Measurements from ENCODE around the gene EIPR1.
"Not testable (repeated sequence)": the region's sequence is repeated elsewhere in the genome, so short reads cannot be mapped to it uniquely, and the experiment has no call there.

The EIPR1 gene

GRCh38 chr2:3301001-3301400, 76.6 kb downstream of the EIPR1 start:
- DNase-seq, result no peak

GRCh38 chr2:3300224-3300995, 77.2 kb downstream of the EIPR1 start:
- no peak for DNase-seq

DNA sequence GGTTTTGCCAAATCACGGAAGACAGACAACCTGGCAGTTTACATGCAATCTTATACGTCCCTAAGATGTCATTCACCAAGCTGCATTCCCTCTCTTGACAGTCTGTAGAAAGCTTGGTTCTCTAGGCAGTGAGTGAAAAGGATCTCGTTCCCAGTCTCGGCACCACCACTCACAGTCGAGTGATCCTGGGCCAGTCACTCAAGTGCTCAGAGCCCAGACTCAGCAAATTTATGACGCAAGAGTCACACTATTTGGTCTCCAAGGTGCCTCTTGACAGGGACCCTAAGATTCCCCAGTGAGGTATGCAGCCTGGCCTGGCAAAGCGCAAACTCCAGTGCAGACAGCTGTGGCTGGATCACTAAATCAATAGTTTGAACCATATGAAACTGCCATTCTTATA, 77.9 kb downstream of the EIPR1 start:
- DNase-seq, result no peak

DNA sequence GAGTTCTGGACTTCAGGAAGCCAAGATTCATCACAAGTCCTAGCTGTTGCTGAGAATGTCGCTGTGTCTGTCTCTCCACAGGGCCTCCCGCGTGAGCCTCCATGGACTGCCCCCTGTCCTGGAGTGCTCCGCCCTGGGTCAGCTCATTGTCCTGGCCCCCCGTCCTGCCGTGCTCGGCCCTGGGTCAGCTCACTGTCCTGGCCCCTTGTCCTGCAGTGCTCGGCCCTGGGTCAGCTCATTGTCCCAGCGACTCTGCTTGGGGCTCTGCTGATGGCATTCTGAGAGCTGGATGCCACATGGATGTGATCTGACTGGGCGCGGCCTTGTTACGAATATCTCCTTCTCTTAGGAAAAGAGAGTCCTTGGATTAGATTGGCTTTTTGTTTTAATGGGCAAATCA, 78.5 kb downstream of the EIPR1 start:
- no peak for DNase-seq

DNA sequence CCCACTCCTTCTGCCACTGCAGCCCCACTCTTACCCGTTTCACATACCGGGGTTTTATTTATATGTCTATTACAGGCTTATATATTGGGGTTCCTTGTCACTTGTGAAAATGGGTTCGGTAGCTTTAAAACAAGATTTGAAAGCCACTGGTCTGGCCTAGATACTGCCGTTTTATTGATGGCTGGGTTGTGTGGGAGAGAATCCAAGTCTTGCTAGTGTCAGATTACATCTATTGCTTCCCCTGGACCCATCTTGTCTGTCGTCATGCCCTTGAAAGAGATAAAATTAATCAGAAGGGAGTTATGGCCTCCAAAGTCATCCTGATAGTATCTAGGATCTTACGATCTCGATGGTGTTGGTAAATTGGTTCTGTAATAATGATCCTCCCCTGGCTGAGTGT, 79.4 kb downstream of the EIPR1 start:
- DNase-seq, result no peak

- no peak for DNase-seq
These were observed 80.1 kb downstream of the EIPR1 start for GRCh38 chr2:3297523-3297922.

DNA sequence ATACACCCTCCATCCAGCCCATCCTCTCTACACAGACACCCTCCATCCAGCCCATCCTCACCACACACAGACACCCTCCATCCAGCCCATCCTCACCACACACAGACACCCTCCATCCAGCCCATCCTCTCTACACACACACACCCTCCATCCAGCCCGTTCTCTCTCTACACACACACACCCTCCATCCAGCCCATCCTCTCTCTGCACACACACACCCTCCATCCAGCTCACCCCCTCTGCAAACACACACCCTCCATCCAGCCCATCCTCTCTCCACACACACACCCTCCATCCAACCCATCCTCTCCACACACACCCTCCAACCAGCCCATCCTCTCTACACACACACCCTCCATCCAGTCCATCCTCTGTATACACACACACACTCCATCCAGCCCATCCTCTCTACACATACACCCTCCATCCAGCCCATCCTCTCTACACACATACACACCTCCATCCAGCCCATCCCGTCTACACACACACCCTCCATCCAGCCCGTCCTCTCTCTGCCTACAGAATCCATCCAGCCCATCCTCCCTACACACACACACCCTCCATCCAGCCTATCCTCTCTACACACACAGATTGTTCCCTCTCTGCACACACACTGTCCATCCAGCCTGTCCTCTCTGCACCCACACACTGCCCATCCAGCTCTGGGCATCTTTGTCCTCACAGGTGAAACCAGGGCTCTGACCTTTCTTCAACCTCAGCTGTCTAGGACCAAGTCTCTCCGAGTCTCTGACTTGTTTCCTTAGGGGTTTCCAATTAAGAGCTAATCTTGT, 81.2 kb downstream of the EIPR1 start:
- no peak for DNase-seq

DNA sequence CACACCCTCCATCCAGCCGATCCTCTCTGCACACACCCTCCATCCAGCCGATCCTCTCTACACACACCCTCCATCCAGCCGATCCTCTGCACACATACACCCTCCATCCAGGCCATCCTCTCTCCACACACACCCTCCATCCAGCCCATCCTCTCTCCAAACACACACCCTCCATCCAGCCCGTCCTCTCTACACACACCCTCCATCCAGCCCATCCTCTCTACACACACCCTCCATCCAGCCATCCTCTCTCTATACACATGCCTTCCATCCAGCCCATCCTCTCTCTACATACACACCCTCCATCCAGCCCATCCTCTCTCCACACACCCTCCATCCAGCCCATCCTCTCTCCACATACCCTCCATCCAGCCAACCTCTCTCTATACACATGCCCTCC, 83.1 kb downstream of the EIPR1 start:
- no peak for DNase-seq

DNA sequence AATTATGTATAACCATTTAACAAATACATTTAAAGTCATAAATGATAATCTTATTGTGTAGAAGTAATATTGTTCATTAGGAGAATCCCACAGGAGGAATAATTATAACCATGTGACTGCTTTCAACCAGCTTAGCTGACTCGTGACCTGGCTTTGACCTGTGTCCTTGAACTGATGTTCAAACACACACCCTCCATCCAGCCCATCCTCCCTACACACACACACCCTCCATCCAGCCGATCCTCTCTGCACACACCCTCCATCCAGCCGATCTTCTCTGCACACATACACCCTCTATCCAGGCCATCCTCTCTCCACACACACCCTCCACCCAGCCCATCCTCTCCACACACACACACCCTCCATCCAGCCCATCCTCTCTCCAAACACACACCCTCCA, 83.5 kb downstream of the EIPR1 start:
- DNase-seq, result no peak

- DNase-seq, result no peak
These were observed 84.4 kb downstream of the EIPR1 start for GRCh38 chr2:3293221-3293620.

DNA sequence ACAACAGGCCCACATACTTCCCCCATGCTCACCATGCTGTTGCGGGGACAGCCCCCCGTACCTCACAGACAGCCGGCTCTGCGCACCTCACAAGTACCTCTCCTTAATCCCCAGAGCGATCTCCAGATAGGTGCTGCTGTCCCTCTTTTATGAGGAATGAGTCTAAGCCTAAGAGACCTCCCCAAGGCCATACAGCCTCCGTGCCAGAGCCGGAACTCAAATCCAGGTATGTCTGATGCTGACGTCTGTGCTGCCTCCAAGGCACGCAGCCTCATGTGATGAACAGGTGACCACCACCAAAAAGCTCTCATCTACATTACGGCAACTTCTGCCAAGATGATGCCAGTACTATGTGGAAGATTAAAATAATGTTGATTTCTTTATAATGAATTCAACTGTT, 85.2 kb downstream of the EIPR1 start:
- DNase-seq, result no peak

- DNase-seq, result no peak
These were observed 85.9 kb downstream of the EIPR1 start for GRCh38 chr2:3291750-3292149.

GRCh38 chr2:3291113-3291512, 86.5 kb downstream of the EIPR1 start:
- no peak for DNase-seq

GRCh38 chr2:3290655-3291054, 87.0 kb downstream of the EIPR1 start:
- DNase-seq, result no peak

DNA sequence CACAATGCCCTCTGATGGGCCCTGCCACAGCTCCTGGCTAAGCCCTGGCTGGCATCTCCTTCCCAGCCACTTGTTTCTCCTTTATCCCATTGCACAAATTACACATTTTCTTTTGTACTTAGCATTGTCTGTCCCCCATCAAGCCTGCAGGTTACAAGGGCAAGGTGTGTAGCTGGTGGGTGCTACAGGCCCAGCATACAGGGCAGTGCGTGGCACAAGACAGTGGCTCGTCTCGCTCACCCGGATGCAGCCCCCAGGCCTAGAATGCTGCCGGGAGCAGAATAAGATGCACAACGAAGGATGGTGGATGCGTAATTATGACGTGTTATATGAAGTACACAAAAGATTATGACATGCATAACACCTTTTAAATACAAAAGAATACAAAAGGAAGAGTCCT, 87.6 kb downstream of the EIPR1 start:
- no peak for DNase-seq

GRCh38 chr2:3289526-3289925, 88.1 kb downstream of the EIPR1 start:
- DNase-seq, result no peak

DNA sequence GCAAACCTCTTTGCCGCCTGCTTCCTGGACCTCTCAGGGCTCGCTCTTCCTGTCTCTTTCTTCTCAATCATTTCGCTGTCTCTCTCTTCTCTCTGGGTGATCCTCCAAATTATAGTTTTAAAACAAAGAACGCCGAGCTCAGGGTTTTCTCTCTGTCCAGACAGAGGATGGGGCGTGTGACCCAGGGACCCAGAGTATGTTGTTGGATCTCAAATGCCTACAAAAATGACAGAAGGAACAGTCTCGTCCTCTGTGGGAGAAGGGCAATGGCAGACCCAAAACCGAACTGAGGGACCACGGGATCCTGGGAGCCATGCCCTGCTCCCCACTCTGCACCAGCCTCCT, 88.5 kb downstream of the EIPR1 start:
- DNase-seq, result no peak

GRCh38 chr2:3288470-3289170, 89.0 kb downstream of the EIPR1 start:
- no peak for DNase-seq

DNA sequence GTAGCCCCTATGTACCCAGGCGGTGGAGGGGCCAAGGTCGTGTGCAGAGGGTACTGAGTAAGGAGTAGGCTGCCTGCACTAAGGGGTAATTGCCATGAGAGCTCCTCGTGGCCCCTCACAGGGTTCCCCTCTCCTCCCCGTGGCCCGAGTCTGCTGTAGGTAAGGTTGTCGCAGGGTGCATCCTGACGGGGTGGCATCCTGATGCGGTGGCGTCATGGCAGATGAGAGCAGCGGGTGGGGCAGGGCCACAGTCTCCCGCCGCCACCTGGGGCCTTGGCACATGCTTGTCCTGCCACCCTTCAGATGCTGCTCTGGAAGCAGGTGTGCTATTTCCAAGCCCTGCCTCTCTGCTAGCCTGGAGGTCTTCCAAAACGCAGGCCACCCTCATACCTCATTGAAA, 89.7 kb downstream of the EIPR1 start:
- no peak for DNase-seq

DNA sequence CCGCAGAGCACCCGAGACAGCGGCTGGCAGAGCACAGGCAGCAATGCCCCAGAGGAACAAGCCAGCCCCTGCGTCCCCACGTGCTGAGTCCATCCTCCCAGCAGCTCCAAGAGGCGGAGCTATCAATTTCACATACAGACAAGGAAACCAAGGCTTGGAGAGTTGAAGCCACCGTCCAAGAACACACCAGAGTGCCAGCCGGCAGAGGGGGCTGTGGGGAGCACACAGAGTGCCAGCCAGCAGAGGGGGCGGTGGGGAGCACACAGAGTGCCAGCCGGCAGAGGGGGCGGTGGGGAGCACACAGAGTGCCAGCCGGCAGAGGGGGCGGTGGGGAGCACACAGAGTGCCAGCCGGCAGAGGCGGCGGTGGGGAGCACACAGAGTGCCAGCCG, 91.0 kb downstream of the EIPR1 start:
- not testable (repeated sequence) for DNase-seq

GRCh38 chr2:3285901-3286645, 91.5 kb downstream of the EIPR1 start:
- no peak for DNase-seq

DNA sequence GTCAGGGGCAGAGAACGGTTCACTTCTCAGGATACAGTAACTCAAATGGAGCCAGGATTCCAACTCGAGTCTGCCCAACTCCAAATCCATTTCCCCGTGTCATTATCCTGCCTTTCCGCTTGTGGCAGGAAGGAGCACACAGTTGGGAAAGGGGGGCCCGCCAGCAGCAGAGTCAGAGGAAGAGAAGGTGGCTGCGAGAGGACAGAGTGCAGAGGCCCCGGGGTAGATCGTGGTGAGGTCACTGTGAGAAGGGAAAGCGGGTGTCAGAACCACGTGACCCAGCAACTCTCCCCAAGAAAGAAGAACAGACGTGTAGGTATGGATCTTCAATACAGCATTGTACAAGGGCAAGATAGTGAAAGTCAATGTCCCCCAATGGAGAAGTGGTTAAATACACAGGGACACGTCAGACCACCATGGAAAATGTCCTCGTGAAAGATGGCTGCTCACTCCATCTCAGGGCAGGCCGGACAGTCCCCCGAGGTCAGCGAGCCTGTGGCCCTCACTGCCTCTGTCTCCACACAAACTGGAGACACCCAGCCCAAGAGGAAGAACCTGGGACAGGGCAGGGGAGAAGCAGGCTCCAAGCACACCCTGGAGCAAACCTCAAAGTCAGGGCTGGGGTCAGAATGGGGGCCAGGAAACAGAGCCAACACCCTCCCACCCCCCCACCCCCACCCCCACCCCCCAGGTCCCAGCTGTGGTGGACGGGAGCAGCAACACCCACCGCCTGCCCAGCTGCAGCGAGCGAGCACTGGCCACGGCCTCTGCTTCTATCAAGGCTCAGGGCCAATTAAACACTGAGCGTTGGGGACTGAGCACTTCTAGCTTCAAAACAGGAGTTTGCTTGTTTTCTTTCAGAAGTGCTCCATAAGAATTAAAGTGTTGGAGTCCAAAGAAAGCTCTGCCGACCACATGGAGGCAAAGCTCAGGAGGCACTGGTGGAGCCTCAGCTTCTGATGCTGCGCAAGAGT, 92.7 kb downstream of the EIPR1 start:
- DNase-seq, result no peak
